NCI-H2107 treated with DMSO at 0.1 percent for 48 hours (cell line): ENCODE measurements around the gene ARMH3.

Experiments
- DNase-seq: peaks from one replicate; lab custom pipeline; 2025; ENCODE audit not compliant: unreplicated experiment; lab: John Stamatoyannopoulos, UW

Gene ARMH3

GRCh38 chr10:101941871-101942270, 114.1 kb downstream of the ARMH3 start:
- no peak for DNase-seq

- DNase-seq, result no peak
These were observed 115.1 kb downstream of the ARMH3 start for GRCh38 chr10:101940916-101941315.

- DNase-seq, result no peak
These were observed 116.2 kb downstream of the ARMH3 start for GRCh38 chr10:101939729-101940128.

GRCh38 chr10:101939008-101939648, 116.8 kb downstream of the ARMH3 start:
- no peak for DNase-seq

- DNase-seq, result no peak
These were observed 117.5 kb downstream of the ARMH3 start for GRCh38 chr10:101938305-101939007.

GRCh38 chr10:101935431-101935830, 120.5 kb downstream of the ARMH3 start:
- no peak for DNase-seq

GRCh38 chr10:101934686-101935305, 121.2 kb downstream of the ARMH3 start:
- no peak for DNase-seq

- no peak for DNase-seq
These were observed 122.0 kb downstream of the ARMH3 start for GRCh38 chr10:101933976-101934375.

- DNase-seq, result no peak
These were observed 123.8 kb downstream of the ARMH3 start for GRCh38 chr10:101932183-101932582.

GRCh38 chr10:101925027-101925426, 130.9 kb downstream of the ARMH3 start:
- DNase-seq, result no peak

- DNase-seq, result no peak
These were observed 132.7 kb downstream of the ARMH3 start for GRCh38 chr10:101923256-101923655.

- DNase-seq, result no peak
These were observed 133.1 kb downstream of the ARMH3 start for GRCh38 chr10:101922846-101923245.

- DNase-seq, result no peak
These were observed 135.4 kb downstream of the ARMH3 start for GRCh38 chr10:101920546-101920945.

- DNase-seq, result no peak
These were observed 136.8 kb downstream of the ARMH3 start for GRCh38 chr10:101919026-101919770.

- DNase-seq, result no peak
These were observed 143.3 kb downstream of the ARMH3 start for GRCh38 chr10:101912561-101913179.

GRCh38 chr10:101906586-101907183, 149.3 kb downstream of the ARMH3 start:
- no peak for DNase-seq

- peak; percentile 6 for DNase-seq
These were observed 150.7 kb downstream of the ARMH3 start for GRCh38 chr10:101905251-101905650.

- peak; percentile 90 for DNase-seq
These were observed 152.0 kb downstream of the ARMH3 start for GRCh38 chr10:101903827-101904550.

GRCh38 chr10:101902820-101903145, 153.2 kb downstream of the ARMH3 start:
- DNase-seq, result no peak
